ENCODE measurements around the gene HMX1.

DNA sequence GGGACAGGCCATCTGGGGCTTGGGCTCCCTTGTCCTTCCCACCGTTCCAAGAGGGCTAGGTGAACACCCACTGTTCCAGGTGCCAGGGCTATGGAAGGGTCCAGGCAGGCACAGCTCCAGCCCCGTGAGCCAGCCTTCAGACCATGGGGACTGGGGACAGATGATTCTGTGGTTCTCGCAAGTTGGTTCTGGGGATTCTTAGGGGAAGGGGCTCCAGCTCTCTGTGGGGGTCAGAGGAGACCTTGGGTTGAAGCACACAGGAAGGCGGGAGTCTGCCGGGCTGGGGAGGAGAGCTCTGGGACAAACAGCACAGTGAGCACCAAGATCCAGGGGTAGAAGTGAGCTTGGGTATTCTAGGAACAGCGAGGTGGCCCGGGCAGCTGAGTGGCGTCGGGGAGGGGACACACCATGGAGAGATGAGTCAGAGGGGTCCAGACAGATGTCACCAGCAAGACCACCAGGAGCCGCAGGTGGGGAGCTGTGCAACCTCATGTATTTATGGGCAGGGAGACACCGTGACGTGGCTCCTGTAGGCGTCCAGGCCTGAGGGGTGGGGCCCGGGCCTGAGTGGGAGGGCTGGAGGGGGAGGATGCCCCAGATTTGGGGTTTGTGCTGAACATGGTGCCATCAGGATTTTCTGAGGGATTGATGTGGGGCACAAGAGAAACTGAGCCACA is 48.8 kb upstream of the HMX1 start:
- TF ChIP-seq POLR2AphosphoS5 (IDR thresholded peaks at IDR 0.05; ENCODE audit: borderline replicate concordance, low read depth, low read length) (no peak), EZH2 (IDR thresholded peaks at IDR 0.05) (no peak), FOXP2 (optimal IDR thresholded peaks at IDR 0.05; ENCODE audit: control extremely low read depth, extremely low read length, insufficient read depth) (no peak)
